B cell (primary cell): ENCODE results near the gene LSM4.

Source experiments
- EZH2 ChIP-seq: IDR thresholded peaks from 2 replicates; pipeline ENCODE4 v1.6.1; 2012; ENCODE audit warnings: borderline replicate concordance, low read depth, mild to moderate bottlenecking, moderate library complexity, low read length; ENCODE audit not compliant: insufficient read depth, poor library complexity, severe bottlenecking
- TF ChIP-seq, protein P1 (sequence below): fragments of 200-600 bp; IDR thresholded peaks from one replicate; pipeline ENCODE4 v1.8.0; 2022; ENCODE audit warnings: antibody characterized with exemption, mild to moderate bottlenecking

DNA sequence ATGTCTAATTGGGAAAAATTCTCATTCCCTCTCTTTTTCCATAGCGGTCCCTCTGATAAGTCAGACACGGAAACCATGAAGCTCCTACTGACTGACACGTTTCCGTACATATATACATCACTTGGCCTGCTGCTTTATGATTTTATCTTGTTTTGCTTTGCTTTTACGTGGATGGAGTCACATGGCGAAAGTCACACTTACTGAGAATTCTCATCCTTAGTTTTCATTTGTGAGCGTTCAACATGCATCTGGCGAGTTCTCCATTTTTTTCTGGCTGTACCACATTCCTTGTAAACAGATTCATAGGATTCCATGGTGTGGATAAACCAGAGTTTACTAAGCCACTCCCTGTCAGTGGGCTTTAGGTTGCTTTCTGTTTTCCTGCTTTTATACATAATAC lies 38.8 kb upstream of the LSM4 start:
- TF ChIP-seq, protein P1, sequence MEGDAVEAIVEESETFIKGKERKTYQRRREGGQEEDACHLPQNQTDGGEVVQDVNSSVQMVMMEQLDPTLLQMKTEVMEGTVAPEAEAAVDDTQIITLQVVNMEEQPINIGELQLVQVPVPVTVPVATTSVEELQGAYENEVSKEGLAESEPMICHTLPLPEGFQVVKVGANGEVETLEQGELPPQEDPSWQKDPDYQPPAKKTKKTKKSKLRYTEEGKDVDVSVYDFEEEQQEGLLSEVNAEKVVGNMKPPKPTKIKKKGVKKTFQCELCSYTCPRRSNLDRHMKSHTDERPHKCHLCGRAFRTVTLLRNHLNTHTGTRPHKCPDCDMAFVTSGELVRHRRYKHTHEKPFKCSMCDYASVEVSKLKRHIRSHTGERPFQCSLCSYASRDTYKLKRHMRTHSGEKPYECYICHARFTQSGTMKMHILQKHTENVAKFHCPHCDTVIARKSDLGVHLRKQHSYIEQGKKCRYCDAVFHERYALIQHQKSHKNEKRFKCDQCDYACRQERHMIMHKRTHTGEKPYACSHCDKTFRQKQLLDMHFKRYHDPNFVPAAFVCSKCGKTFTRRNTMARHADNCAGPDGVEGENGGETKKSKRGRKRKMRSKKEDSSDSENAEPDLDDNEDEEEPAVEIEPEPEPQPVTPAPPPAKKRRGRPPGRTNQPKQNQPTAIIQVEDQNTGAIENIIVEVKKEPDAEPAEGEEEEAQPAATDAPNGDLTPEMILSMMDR = no peak
- TF ChIP-seq EZH2 = no peak
